K562 (cell line): ENCODE measurements around the gene ZNF146. TPM values are rescaled to one million over a fixed set of nuclear protein-coding genes. Genes with fewer than 3 reads are reported as not detected.

Source experiments
- ATAC-seq: fragments of 200-7000 bp; cut with Tn5 transposase; 3 replicates; pipeline ENCODE4 v1.9.1; 2020; ENCODE audit warnings: moderate library complexity
- Bru-seq: library from RNA; stranded (reverse); fragments of 400-500 nt; gene quantifications from one replicate; lab custom pipeline; 2021; lab: Mats Ljungman, UMichigan
- BruChase-seq, 2 experiments: library from RNA; stranded (reverse); fragments of 400-500 nt; gene quantifications; one replicate each; lab custom pipeline; 2021; lab: Mats Ljungman, UMichigan
- BruUV-seq: library from RNA; stranded (reverse); fragments of 400-500 nt; replicated peaks from 2 replicates; lab custom pipeline; 2021; lab: Mats Ljungman, UMichigan
- CTCF ChIA-PET: fragments of 300-600 bp; formaldehyde crosslinking; extraction: SDS; loops from one replicate; lab custom pipeline; 2021; ENCODE audit warnings: low intra/inter-chr PET ratio; lab: Yijun Ruan, JAX
- POLR2A ChIA-PET: fragments of 300-600, 350-650 bp; sonication (Branson Sonifier 250); formaldehyde crosslinking; extraction: SDS; loops from one replicate; lab custom pipeline; 2021; ENCODE audit warnings: antibody characterized with exemption, inconsistent platforms; lab: Yijun Ruan, JAX
- DNase-seq, 4 experiments: peaks; one replicate each; pipeline versions ENCODE4 v3.0.0 to v3.0.0-alpha.2; 2011 to 2018; ENCODE audit warnings: low spot score in 3 of 4, mixed read lengths in 3 of 4; ENCODE audit errors: extremely low read depth in 1 of 4
- FAIRE-seq: peaks from 2 replicates; lab custom pipeline; 2011; peaks lifted over from hg19 to GRCh38; lab: Jason Lieb, UNC
- H2AFZ ChIP-seq: 2 replicates; pipeline ENCODE4 v1.6.0; 2011; ENCODE audit warnings: low read depth, low read length, control low read depth, inconsistent platforms
- H3K27ac ChIP-seq: fragments of 200-600 bp; 3 replicates; pipeline ENCODE4 v1.8.0; 2011; ENCODE audit warnings: low read depth, mild to moderate bottlenecking, control low read depth, inconsistent platforms, low read length, moderate library complexity, mixed read lengths; ENCODE audit errors: extremely low read depth
- H3K27me3 ChIP-seq, 2 experiments: fragments of 300-600 bp in 1 of 2; 2 replicates in 1 of 2; 3 replicates in 1 of 2; pipeline versions ENCODE4 v1.6.0 to v1.8.0; 2011; ENCODE audit warnings: inconsistent platforms in 2 of 2, low read length in 2 of 2, mild to moderate bottlenecking in 1 of 2, mixed read lengths in 1 of 2, moderate library complexity in 1 of 2; ENCODE audit not compliant: control insufficient read depth in 2 of 2, insufficient read depth in 2 of 2
- H3K36me3 ChIP-seq: fragments of 300-600 bp; 3 replicates; pipeline ENCODE4 v1.8.0; 2011; ENCODE audit warnings: mild to moderate bottlenecking, low read length, inconsistent platforms; ENCODE audit not compliant: control insufficient read depth, insufficient read depth
- H3K4me1 ChIP-seq, 2 experiments: fragments of 200-600 bp in 1 of 2; replicated peaks in 1 of 2; 2 replicates in 1 of 2; 3 replicates in 1 of 2; pipeline versions ENCODE4 v1.5.1 to v1.8.0; 2011; ENCODE audit warnings: inconsistent platforms in 2 of 2, low read length in 2 of 2, mild to moderate bottlenecking in 1 of 2, mixed read lengths in 1 of 2, moderate library complexity in 1 of 2; ENCODE audit not compliant: control insufficient read depth in 2 of 2, insufficient read depth in 2 of 2
- H3K4me2 ChIP-seq: 2 replicates; pipeline ENCODE4 v1.6.1; 2011; ENCODE audit warnings: low read length, control low read depth, inconsistent platforms, mixed read lengths; ENCODE audit not compliant: insufficient read depth
- H3K4me3 ChIP-seq: fragments of 200-600 bp; sonication (generic), shearing (Covaris generic); 2 replicates; pipeline ENCODE4 v1.5.1; 2016; ENCODE audit warnings: control low read depth, inconsistent platforms
- H3K79me2 ChIP-seq: fragments of 200-600 bp; 3 replicates; pipeline ENCODE4 v1.8.0; 2011; ENCODE audit warnings: low read length, inconsistent platforms; ENCODE audit not compliant: control insufficient read depth, insufficient read depth
- H3K9ac ChIP-seq, 2 experiments: 2 replicates each; pipeline versions ENCODE4 v1.6.0 to v1.6.1; 2011; ENCODE audit warnings: low read depth in 2 of 2, low read length in 2 of 2, control low read depth in 1 of 2, inconsistent platforms in 1 of 2, mild to moderate bottlenecking in 1 of 2, mixed read lengths in 1 of 2; ENCODE audit not compliant: insufficient read depth in 1 of 2
- H3K9me1 ChIP-seq: one replicate; pipeline ENCODE4 v1.6.0; 2011; ENCODE audit warnings: inconsistent platforms, mild to moderate bottlenecking, low read length, moderate library complexity; ENCODE audit not compliant: control insufficient read depth, insufficient read depth
- H3K9me3 ChIP-seq: replicated peaks from 2 replicates; pipeline ENCODE4 v1.5.1; 2011; ENCODE audit warnings: low read depth, low read length, inconsistent platforms; ENCODE audit not compliant: control insufficient read depth, insufficient read depth
- H4K20me1 ChIP-seq: replicated peaks from 2 replicates; pipeline ENCODE4 v1.6.1; 2011; ENCODE audit warnings: low read length, inconsistent platforms, mixed read lengths; ENCODE audit not compliant: control insufficient read depth, insufficient read depth
- CHD7 ChIP-seq: fragments of 200-600 bp; sonication (generic); IDR thresholded peaks from one replicate; pipeline ENCODE4 v1.6.1; 2012; ENCODE audit warnings: mild to moderate bottlenecking, low read depth, low read length, inconsistent platforms
- WGBS: fragments of 100-300 bp; shearing (Covaris generic); methylation state at CpG from one replicate; pipeline ENCODE4 v1.1.6; 2016; ENCODE audit warnings: low coverage, mixed read lengths; ENCODE audit not compliant: insufficient coverage; ENCODE audit errors: missing lambda C conversion rate; 5-methylcytosine and 5-hydroxymethylcytosine counted together
- in situ Hi-C: fragments of 300-500 bp; cut with MboI; formaldehyde crosslinking; loops from 4 replicates; pipeline ENCODE4 v1.15.0; 2018; ENCODE audit warnings: inconsistent platforms, mixed read lengths
- intact Hi-C: fragments of 100-400 bp; cut with micrococcal nuclease; formaldehyde crosslinking; loops from 2 replicates; pipeline ENCODE4 v1.14.2; 2022
- long read RNA-seq, 3 experiments: library from polyadenylated mRNA in 2 of 3; library from RNA in 1 of 3; unstranded in 2 of 3; stranded (forward) in 1 of 3; transcript quantifications; one replicate each; pipeline ENCODE4 v2.0.0, GENCODE V29; 2019 to 2022
- polyA minus RNA-seq, 3 experiments: library from RNA; depleted of rRNA, polyadenylated mRNA; stranded (reverse); fragments of >200 nt; gene quantifications; 2 replicates each; pipeline ENCODE4 v1.2.3, GENCODE V29; 2011
- polyA plus RNA-seq, 8 experiments: library from polyadenylated mRNA; depleted of rRNA in 4 of 8; stranded (reverse) in 5 of 8; unstranded in 3 of 8; fragments of >200 nt; fragmentation: Nextera tagmentation in 2 of 8; fragmentation: Illumina TruSeq in 1 of 8; extraction: Ambion mirVana in 2 of 8; extraction: Trizol in 1 of 8; gene quantifications; 2 replicates each; pipeline versions ENCODE4 v1.2.1 to v1.2.3, GENCODE V29; 2011 to 2014; ENCODE audit warnings: inconsistent platforms in 1 of 8, missing spikeins in 1 of 8
- total RNA-seq, 7 experiments: library from RNA; depleted of rRNA in 6 of 7; stranded (reverse); fragments of >200 nt in 6 of 7; fragmentation: Illumina TruSeq in 2 of 7; extraction: Trizol in 2 of 7; gene quantifications; 2 replicates each; pipeline versions ENCODE4 v1.2.1 to v1.2.3, GENCODE V29; 2011 to 2021; ENCODE audit warnings: low replicate concordance in 1 of 7

Gene ZNF146
- 59.1 and 134 TPM in 2 replicates for total RNA-seq (2011; cell fraction: chromatin; rRNA removed; ENCODE audit: low replicate concordance)
- 39.9 and 49.0 TPM in 2 replicates for total RNA-seq (2011; cell fraction: nucleolus; rRNA removed)
- total RNA-seq (2011; cell fraction: nucleoplasm; rRNA removed) = 83.6 and 109 TPM in 2 replicates
- 102 TPM in 2 replicates for total RNA-seq (2014; rRNA removed)
- total RNA-seq (2014; rRNA removed; fragmentation: Illumina TruSeq; extraction: Trizol) = 195 and 223 TPM in 2 replicates
- total RNA-seq (2015; rRNA removed; fragmentation: Illumina TruSeq; extraction: Trizol) = 182 and 187 TPM in 2 replicates
- total RNA-seq (2021) = 92.4 and 99.9 TPM in 2 replicates
- polyA plus RNA-seq (2011; rRNA removed) = 98.8 and 124 TPM in 2 replicates
- 14.8 and 36.3 TPM in 2 replicates for polyA plus RNA-seq (2011; cell fraction: cytosol; rRNA removed)
- 21.8 and 34.3 TPM in 2 replicates for polyA plus RNA-seq (2011; cell fraction: nucleus; rRNA removed)
- 66.6 and 84.1 TPM in 2 replicates for polyA plus RNA-seq (2012)
- 146 and 185 TPM in 2 replicates for polyA plus RNA-seq (2014; fragmentation: Illumina TruSeq; extraction: Trizol)
- 100 to 1,000 TPM in 1 of 2 experiments, 10 to 100 TPM in 1; 36.2 to 116 TPM for polyA plus RNA-seq (2014; fragmentation: Nextera tagmentation; extraction: Ambion mirVana)
- polyA plus RNA-seq (2014; rRNA removed) = 102 and 107 TPM in 2 replicates
- 160 and 197 TPM in 2 replicates for polyA minus RNA-seq (2011; rRNA and poly(A)+ RNA removed)
- 52.6 and 57.3 TPM in 2 replicates for polyA minus RNA-seq (2011; cell fraction: cytosol; rRNA and poly(A)+ RNA removed)
- polyA minus RNA-seq (2011; cell fraction: nucleus; rRNA and poly(A)+ RNA removed) = 15.9 and 36.4 TPM in 2 replicates
- percentile 93 among the genes with signal in this experiment for Bru-seq, nascent RNA
- percentile 97 among the genes with signal in this experiment for BruChase-seq, experiment 1, labeled RNA remaining after a 2-hour chase
- percentile 97 among the genes with signal in this experiment for BruChase-seq, experiment 2, labeled RNA remaining after a 6-hour chase
- long read RNA-seq, experiment 1, transcript ZNF146-202 (3 exons, 3,780 nt) = minor isoform, 68 of 363 reads
- long read RNA-seq, experiment 1, transcript ZNF146-204 (2 exons, 571 nt) = minor isoform, 5 of 363 reads
- long read RNA-seq, experiment 1, transcript ZNF146-201 (4 exons, 3,326 nt) = major isoform, 104 of 363 reads
- long read RNA-seq, experiment 1, transcript ZNF146-205 (3 exons, 533 nt) = minor isoform, 34 of 363 reads
- long read RNA-seq, experiment 1, partial matches to known transcripts = 66 of 363 reads
- long read RNA-seq, experiment 1, other reads (novel, unspliced or antisense) = 86 of 363 reads
- long read RNA-seq, experiment 2, transcript ZNF146-202 (3 exons, 3,780 nt) = major isoform, 7 of 71 reads
- long read RNA-seq, experiment 2, transcript ZNF146-204 (2 exons, 571 nt) = major isoform, 7 of 71 reads
- long read RNA-seq, experiment 2, partial matches to known transcripts = 44 of 71 reads
- long read RNA-seq, experiment 2, other reads (novel, unspliced or antisense) = 8 of 71 reads
- long read RNA-seq, experiment 3, transcript ZNF146-201 (4 exons, 3,326 nt) = major isoform, 13 of 40 reads
- long read RNA-seq, experiment 3, transcript ZNF146-202 (3 exons, 3,780 nt) = minor isoform, 11 of 40 reads
- long read RNA-seq, experiment 3, partial matches to known transcripts = 0 of 40 reads
- long read RNA-seq, experiment 3, other reads (novel, unspliced or antisense) = 12 of 40 reads

DNA sequence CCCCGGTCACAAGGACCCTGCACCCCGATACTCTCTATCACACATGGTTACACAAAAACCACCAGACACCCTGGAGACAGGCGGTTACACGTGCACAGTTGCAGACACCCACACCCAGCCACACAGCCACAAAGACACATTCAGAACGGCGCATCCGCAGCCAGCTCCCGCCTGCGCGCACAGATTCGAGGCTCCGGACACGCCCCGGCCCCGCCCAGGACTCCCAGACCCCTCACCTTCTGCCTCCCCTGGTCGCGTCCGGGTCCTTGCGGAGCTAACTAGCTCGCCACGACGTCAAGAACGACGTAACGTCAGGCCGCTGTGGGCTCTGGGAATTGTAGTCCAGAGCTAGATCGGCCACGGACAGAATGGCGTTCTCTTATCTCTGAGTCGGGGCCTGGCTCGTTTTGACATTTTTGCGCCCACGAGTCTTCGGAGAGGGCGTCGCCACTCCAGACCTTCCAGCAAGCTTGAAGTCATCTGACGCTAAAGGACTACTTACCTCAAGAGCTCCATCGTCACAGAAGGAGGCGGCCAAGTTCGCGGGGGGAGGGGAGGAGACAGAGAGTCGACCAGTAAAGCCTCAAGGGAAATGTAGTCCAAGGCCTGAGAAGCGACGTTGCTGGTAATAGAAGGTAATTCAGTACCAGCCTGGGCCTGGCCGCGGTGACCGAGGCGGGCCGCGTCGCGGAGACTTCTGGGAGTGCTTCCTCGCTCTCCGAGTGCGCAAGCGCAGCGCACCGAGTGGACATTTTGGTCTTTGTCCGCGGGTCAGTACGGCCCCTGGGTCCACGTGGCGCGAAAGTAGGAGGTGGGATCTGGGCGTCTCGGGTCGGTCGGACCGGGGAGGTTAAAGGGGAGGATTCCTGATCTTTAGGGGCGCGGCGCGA is at the start of gene ZNF146, which contains the start of gene ZNF565:
ZNF146 (plus strand) TSS at position 721 of the 890 bp plus-strand sequence. CDS start 21,335 bp downstream, outside the sequence.
ZNF565 (minus strand) TSS at position 280 of the 890 bp plus-strand sequence. CDS start 12,680 bp downstream, outside the sequence.
- Histone ChIP-seq H3K4me3 (peak within 1 kb of the TSS; percentile 80), H3K4me1 (peaks cover 4 to 17% of the 10 kb centered on the region in 2 experiments; a peak in 4 of 5 replicates), H3K9ac (peak within 1 kb of the TSS; percentile 97 to 99), H3K9me3 (no peaks in the 10 kb centered on the region), H3K27me3 (no peaks in the 10 kb centered on the region), H3K4me2 (peak within 1 kb of the TSS; percentile 99), H3K36me3 (peaks cover 17% of the 10 kb centered on the region), H2AFZ (peak within 1 kb of the TSS; percentile 99), H3K79me2 (peaks cover 56% of the 10 kb centered on the region), H3K9me1 (no peaks in the 10 kb centered on the region), H4K20me1 (no peaks in the 10 kb centered on the region), H3K27ac (peak within 1 kb of the TSS; percentile 97)
- FAIRE-seq (peak; percentile 97), DNase-seq (peak; percentile 91 to 99 (median 94)), ATAC-seq (peak; percentile 94)
- no TSS peak for BruUV-seq
- under 1% methylated on average over 52 of the region's 73 CpGs for WGBS
- ChIA-PET CTCF (interaction anchor here (0.6 kb wide), 1 partner anchor 87 kb away, joined by 3 read pairs; no protein-coding TSS in a partner anchor), POLR2A (interaction anchor here (0.6 to 2.6 kb wide), 16 partner anchors 8 to 1003 kb away, joined by 3 to 13 read pairs (median 4); partner anchors contain the start of genes ZNF383 and ZNF566)
- intact Hi-C loops (no loop called here), in situ Hi-C loops (no loop called here)
- TF ChIP-seq CHD7 = no peak
